22Rv1 (cell line): ENCODE measurements around the gene B3GAT3.

ENCODE experiments used
- CTCF ChIP-seq: fragments of 450-650 bp; IDR thresholded peaks from 2 replicates; pipeline ENCODE4 v1.5.1; 2017; ENCODE audit warnings: mild to moderate bottlenecking
- ZFX ChIP-seq: fragments of 450-650 bp; IDR thresholded peaks from 2 replicates; pipeline ENCODE4 v1.6.1; 2017; ENCODE audit warnings: antibody characterized with exemption, borderline replicate concordance

DNA sequence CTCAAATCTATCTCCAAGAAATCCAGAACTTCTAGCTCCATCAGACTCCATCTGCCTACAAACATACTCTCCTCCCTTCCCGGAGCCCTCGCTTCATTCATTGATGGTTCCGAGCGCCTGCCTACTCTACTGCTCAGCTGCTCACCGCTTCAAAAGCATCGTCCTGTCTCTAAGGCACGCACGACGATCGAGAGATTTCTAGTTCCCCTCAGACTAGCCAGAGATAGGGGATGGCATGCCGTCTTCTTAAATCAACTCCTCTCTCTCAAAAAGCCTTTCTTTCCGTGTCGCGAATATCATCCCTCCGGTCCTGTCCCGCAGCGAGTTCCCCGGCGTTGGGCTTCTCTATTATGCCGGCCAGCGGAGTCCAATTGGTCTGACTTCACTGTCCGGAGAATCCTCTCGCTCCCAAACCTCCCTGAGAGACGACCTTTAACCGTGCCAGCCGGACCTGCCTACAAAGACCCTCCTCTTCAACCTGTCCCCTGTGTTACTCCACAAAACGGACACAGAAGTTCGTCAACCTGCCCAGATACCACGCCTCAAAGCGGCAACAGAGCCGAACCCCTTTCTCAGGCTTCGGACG is 48.7 kb downstream of the B3GAT3 start:
- TF ChIP-seq CTCF, result no peak
- TF ChIP-seq ZFX, result no peak
